Prostate gland (tissue), 2 donors: ENCODE measurements around the gene ELMOD1.

Experiments
- POLR2A ChIP-seq: fragments of 450-650 bp; IDR thresholded peaks from one replicate; pipeline ENCODE4 v1.6.1; 2016; ENCODE audit warnings: antibody characterized with exemption, mild to moderate bottlenecking
- TF ChIP-seq, protein P1 (sequence below), 4 experiments: fragments of 200-600 bp in 2 of 4; fragments of 450-650 bp in 2 of 4; sonication (generic) in 2 of 4; IDR thresholded peaks; 1 replicate in 3 of 4; 2 replicates in 1 of 4; pipeline ENCODE4 v1.5.1; 2016 to 2019; ENCODE audit warnings: antibody characterized with exemption in 4 of 4, mild to moderate bottlenecking in 2 of 4, moderate library complexity in 2 of 4

DNA sequence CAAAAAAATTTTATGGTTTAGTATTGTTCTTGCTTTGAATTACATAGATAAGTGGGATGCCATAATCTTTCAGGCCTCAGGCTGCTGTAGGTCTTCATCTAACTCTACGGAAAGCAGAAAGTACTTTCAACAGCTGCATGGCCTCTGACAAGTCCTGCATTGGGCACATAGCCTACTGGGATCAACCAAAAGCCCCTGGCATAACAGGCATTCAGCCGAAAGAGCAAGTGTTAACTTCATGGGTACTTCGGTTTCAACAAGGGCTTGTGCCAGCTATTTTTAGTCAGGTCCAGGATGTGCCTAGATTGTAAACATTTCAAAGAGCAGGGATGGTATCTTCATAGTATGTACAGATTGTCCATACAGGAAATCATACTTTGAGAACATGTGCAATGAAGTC, 117.8 kb downstream of the ELMOD1 start:
- TF ChIP-seq, protein P1, sequence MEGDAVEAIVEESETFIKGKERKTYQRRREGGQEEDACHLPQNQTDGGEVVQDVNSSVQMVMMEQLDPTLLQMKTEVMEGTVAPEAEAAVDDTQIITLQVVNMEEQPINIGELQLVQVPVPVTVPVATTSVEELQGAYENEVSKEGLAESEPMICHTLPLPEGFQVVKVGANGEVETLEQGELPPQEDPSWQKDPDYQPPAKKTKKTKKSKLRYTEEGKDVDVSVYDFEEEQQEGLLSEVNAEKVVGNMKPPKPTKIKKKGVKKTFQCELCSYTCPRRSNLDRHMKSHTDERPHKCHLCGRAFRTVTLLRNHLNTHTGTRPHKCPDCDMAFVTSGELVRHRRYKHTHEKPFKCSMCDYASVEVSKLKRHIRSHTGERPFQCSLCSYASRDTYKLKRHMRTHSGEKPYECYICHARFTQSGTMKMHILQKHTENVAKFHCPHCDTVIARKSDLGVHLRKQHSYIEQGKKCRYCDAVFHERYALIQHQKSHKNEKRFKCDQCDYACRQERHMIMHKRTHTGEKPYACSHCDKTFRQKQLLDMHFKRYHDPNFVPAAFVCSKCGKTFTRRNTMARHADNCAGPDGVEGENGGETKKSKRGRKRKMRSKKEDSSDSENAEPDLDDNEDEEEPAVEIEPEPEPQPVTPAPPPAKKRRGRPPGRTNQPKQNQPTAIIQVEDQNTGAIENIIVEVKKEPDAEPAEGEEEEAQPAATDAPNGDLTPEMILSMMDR (IDR thresholded peaks at IDR 0.05) = no peak
- TF ChIP-seq POLR2A = no peak
